Fibroblast of gingiva (primary cell): ENCODE data around the gene UNK.
A peak's percentile ranks its signal among the peaks of the same experiment; 100 is the strongest.
"Not testable (repeated sequence)": the region's sequence is repeated elsewhere in the genome, so short reads cannot be mapped to it uniquely, and the experiment has no call there.

Experiments
- DNase-seq: peaks from one replicate; pipeline ENCODE4 v3.0.0-alpha.2; 2011; ENCODE audit warnings: low read depth

Gene UNK

DNA sequence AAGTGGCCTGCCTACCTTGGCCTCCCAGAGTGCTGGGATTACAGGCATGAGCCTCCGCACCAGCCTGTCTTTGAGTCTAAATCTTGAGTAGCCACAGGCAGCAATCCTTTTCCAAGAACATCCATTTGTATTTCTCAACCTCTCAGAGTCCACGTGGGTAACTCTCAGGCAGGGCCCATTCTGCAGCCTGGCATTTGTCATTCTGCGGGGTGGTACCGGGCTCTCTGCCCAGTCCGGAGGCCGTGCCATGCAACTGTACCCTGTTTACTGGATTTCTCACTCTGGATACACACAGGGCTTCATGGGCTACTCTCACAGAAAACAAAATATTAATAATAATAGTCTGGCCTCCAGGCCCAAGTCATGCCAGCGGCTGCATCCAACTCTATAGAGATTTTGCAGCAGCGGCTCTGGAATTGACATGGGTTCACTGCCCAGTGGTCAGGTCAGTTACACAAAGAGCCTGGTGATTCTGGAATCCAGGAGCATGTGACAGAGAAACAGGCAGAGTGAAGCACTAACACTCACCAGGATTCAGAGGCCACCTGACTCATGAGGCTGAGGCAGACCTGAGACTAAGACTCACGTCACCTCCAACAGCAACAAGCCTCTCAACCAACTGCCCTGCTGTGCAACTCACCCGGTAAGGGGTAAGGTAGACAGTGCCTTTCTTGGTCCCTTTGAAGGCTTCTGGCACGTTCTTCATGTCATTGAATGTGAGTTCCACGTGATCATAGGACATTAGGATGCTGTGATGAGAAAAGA is 66.5 kb downstream of the UNK start:
- peak; percentile 69 for DNase-seq

GRCh38 chr17:75851693-75851991 is 67.0 kb downstream of the UNK start:
- DNase-seq = not testable (repeated sequence)

GRCh38 chr17:75853433-75853832 is 68.8 kb downstream of the UNK start:
- peak; percentile 59 for DNase-seq

- DNase-seq = peak; percentile 62
These were observed 69.6 kb downstream of the UNK start for GRCh38 chr17:75854101-75854748.

DNA sequence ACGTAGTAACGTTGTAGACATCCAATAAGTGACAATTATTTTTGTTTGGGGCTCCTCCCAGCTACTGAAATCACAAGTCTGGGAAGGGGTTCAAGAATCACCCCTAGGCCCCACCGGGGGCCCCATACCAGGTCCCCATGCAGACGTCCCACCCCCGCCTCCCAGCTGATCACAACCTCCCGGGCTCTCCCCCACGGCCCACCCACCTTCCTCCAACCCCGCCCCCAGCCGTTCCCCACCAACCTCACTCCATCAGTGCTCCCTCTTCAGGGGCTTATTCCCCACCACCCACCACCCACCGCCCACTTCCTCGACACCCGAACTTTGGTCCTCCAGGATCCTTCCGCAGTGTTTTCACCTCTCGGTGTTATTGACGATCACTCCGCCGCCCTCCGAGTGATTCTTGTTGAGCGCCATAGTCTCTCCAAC is 70.3 kb downstream of the UNK start:
- DNase-seq = no peak

DNA sequence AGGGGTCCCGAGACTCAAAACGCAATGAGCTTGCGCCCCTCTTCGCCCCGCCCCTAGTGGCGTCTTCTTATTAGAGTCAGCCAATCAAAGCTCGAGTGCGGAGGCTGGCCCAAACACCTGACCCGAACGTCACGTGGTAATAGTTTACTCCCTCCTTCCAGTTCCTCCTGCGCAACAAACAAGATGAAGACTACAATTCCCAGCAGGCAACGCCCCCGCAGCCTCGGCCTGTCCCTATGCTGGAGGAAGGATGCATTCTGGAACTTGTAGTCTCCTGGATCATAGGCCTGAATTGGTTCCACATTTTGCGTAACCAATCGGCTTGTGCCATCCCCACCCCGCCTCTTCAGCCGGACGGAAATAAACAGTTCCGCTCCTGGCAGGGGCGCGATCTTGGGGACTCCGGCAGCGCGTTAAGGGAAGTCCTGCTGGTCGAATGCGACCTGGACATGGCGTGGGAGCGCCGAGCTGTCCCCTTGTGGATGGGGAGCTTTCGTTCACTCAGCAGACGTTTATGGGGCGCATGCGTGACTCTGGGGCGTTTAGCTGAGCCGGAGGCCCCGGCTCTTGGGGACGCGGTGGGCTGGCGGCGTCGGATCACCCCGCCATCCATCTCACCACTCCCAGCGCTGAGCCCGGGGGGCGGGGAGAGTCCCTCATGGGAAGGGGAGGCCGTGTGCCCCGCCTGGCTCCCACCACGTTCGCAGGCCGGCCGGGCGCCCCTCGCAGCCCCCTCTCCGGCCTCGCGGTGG is 70.9 kb downstream of the UNK start, which contains the start of gene WBP2:
TSS of gene WBP2 (minus strand) at position 26 of the 752 bp plus-strand sequence. CDS start 38 bp downstream, outside the sequence.
- peak; percentile 100 for DNase-seq

- no peak for DNase-seq
These were observed 71.6 kb downstream of the UNK start for GRCh38 chr17:75856062-75856756.

GRCh38 chr17:75859358-75859757 is 74.8 kb downstream of the UNK start:
- DNase-seq = not testable (repeated sequence)

- DNase-seq = no peak
These were observed 77.3 kb downstream of the UNK start for GRCh38 chr17:75861927-75862317.

GRCh38 chr17:75864448-75864871 is 79.9 kb downstream of the UNK start:
- peak; percentile 83 for DNase-seq

GRCh38 chr17:75864887-75865286 is 80.3 kb downstream of the UNK start:
- not testable (repeated sequence) for DNase-seq

- DNase-seq = not testable (repeated sequence)
These were observed 81.0 kb downstream of the UNK start for GRCh38 chr17:75865404-75866188.

DNA sequence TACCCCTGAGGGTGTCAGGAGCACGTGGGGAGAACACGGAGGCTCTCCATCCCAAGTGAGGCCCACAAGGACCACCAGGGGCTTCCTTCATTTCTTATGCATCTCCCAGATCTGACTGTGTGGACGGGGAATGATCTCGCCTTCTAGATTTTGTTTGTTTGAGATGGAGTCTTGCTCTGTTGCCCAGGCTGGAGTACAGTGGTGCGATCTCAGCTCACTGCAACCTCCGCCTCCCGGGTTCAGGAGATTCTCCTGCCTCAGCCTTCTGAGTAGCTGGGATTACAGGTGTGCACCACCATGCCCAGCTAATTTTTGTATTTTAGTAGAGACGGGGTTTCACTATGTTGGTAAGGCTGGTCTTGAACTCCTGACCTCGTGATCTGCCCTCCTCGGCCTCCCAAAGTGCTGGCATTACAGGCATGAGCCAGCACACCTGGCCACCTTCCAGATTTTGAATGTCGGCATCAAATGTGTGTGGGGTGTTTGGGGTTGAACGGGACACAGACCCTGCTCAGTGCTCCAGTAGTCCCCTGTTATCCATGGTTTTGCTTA is 84.2 kb downstream of the UNK start:
- not testable (repeated sequence) for DNase-seq

GRCh38 chr17:75869282-75870141 is 84.9 kb downstream of the UNK start:
- peak; percentile 88 for DNase-seq

- DNase-seq = not testable (repeated sequence)
These were observed 85.6 kb downstream of the UNK start for GRCh38 chr17:75870228-75870627.

DNA sequence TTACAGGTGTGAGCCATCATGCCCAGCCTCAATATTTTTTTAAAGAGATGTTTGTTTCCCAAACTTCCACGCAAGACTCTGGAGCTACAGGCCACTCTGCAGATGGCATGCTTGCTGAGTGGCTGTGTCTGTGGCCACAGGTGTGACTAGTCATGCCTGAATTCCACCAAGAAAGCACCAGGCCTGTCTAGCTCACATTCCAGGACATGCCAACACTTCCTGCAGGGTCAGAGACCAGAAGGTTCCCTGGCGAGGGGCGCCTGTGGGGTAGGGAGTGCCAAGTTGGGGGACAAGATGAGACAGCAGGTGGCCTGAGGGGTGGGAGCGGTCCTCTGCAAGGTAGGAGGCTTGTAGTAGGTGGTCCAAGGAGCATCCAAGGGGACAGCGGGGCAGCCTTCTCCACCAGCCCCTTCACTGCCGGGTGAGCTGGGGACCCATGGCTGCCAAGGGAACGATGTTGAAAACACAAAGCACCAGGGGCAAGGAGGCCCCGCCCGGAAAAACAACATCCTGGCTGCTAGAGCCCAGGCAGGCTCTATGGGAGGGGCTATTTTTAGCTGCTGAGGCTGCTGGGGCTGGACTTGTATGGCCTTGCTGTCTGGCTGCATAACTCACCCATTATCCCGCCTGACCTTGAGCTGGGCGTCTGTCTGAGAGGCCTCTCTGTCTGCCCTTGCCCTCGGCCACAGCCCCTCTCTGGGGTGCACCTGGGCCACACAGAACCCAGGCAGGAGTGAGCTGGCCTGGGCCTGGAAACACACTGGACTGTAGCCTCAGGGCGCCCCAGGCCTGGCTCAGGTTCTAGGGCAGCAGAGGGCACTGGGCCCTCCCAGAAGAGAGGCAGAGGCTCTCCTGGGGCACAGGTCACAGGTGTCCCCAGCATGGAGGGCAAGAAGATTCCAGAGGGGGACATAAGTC is 88.1 kb downstream of the UNK start:
- DNase-seq = peak; percentile 84

- no peak for DNase-seq
These were observed 89.1 kb downstream of the UNK start for GRCh38 chr17:75873587-75874322.
